Spleen (tissue), 7 donors: ENCODE data around the gene USP6.
"Not testable (repeated sequence)": the region's sequence is repeated elsewhere in the genome, so short reads cannot be mapped to it uniquely, and the experiment has no call there.

Experiments
- POLR2AphosphoS5 ChIP-seq, 3 donors: sonication (generic); formaldehyde crosslinking; IDR thresholded peaks; one replicate each; pipeline ENCODE4 v1.5.1; 2017; ENCODE audit warnings: antibody characterized with exemption in 3 of 3
- TF ChIP-seq, protein P1 (sequence below), 11 experiments: fragments of 200-600 bp in 7 of 11; fragments of 450-650 bp in 4 of 11; sonication (generic) in 4 of 11; IDR thresholded peaks in 8 of 11; conservative IDR thresholded peaks in 3 of 11; 1 replicate in 7 of 11; 2 replicates in 4 of 11; pipeline versions ENCODE4 v1.4.0 to v1.8.0; 2016 to 2021; ENCODE audit warnings: antibody characterized with exemption in 11 of 11, inconsistent platforms in 4 of 11, mild to moderate bottlenecking in 1 of 11
- donor health status: DM: no; HTN: no; CAD: no; lungs with moderate emphysema.
- donor health status: DM: no; HTN: no; CAD: no.
- donor health status: DM: no; HTN: no; CAD: no.

DNA sequence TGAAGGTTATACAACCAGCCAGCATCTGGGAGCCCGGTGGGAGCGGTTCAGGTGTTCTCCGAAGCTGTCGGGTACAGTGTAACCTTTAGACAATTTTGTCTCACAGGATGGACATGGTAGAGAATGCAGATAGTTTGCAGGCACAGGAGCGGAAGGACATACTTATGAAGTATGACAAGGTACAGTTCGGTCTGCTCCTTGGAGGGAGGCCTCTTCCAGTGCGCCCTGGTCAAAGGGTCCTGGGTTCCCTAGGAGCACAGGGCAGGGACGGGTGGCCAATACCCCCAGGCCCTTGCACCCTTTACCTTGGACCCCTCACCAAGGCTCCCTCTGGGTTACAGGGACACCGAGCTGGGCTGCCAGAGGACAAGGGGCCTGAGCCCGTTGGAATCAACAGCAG lies 14.4 kb downstream of the USP6 start:
- not testable (repeated sequence) for TF ChIP-seq POLR2AphosphoS5 (IDR thresholded peaks at IDR 0.05)
- TF ChIP-seq, protein P1, sequence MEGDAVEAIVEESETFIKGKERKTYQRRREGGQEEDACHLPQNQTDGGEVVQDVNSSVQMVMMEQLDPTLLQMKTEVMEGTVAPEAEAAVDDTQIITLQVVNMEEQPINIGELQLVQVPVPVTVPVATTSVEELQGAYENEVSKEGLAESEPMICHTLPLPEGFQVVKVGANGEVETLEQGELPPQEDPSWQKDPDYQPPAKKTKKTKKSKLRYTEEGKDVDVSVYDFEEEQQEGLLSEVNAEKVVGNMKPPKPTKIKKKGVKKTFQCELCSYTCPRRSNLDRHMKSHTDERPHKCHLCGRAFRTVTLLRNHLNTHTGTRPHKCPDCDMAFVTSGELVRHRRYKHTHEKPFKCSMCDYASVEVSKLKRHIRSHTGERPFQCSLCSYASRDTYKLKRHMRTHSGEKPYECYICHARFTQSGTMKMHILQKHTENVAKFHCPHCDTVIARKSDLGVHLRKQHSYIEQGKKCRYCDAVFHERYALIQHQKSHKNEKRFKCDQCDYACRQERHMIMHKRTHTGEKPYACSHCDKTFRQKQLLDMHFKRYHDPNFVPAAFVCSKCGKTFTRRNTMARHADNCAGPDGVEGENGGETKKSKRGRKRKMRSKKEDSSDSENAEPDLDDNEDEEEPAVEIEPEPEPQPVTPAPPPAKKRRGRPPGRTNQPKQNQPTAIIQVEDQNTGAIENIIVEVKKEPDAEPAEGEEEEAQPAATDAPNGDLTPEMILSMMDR (IDR thresholded peaks at IDR 0.05 in 8 of 11, conservative IDR thresholded peaks at IDR 0.05 in 3 of 11): not testable (repeated sequence)
